GM18873 (cell line): ENCODE measurements around the gene ZNF527.
"Not testable (repeated sequence)": the region's sequence is repeated elsewhere in the genome, so short reads cannot be mapped to it uniquely, and the experiment has no call there.

Experiments used
- ATAC-seq: cut with Tn5 transposase; IDR thresholded peaks from one replicate; pipeline ENCODE4 v1.9.1; 2021; ENCODE audit warnings: mild to moderate bottlenecking, moderate library complexity, moderate number of reproducible peaks; ENCODE audit not compliant: unreplicated experiment, low FRiP score

The ZNF527 gene

GRCh38 chr19:37370880-37371661 is at the start of gene ZNF527:
Gene ZNF527 (plus strand): TSS chr19:37371099. CDS start chr19:37374199, 3,100 bp downstream.
- ATAC-seq = peak; percentile 87

- ATAC-seq = no peak
Observed at GRCh38 chr19:37329686-37330085, 41.2 kb upstream of the ZNF527 start.

GRCh38 chr19:37332839-37333238 is 38.1 kb upstream of the ZNF527 start:
- ATAC-seq = no peak

- no peak for ATAC-seq
Observed at GRCh38 chr19:37333457-37333856, 37.4 kb upstream of the ZNF527 start.

GRCh38 chr19:37334179-37335071 is 36.5 kb upstream of the ZNF527 start:
- ATAC-seq = peak; percentile 87

- ATAC-seq = no peak
Observed at GRCh38 chr19:37342753-37343152, 28.1 kb upstream of the ZNF527 start.

- ATAC-seq = no peak
Observed at GRCh38 chr19:37346091-37346490, 24.8 kb upstream of the ZNF527 start.

- no peak for ATAC-seq
Observed at GRCh38 chr19:37348060-37348459, 22.8 kb upstream of the ZNF527 start.

GRCh38 chr19:37353968-37354367 is 16.9 kb upstream of the ZNF527 start:
- no peak for ATAC-seq

GRCh38 chr19:37355901-37356300 is 15.0 kb upstream of the ZNF527 start:
- ATAC-seq = no peak

GRCh38 chr19:37361994-37362393 is 8.9 kb upstream of the ZNF527 start:
- no peak for ATAC-seq

- ATAC-seq = no peak
Observed at GRCh38 chr19:37362733-37363132, 8.2 kb upstream of the ZNF527 start.

- not testable (repeated sequence) for ATAC-seq
Observed at GRCh38 chr19:37370386-37370879, 466 bp upstream of the ZNF527 start.

- no peak for ATAC-seq
Observed at GRCh38 chr19:37389234-37389633, 18.3 kb downstream of the ZNF527 start.

- ATAC-seq = not testable (repeated sequence)
Observed at GRCh38 chr19:37391399-37391798, 20.5 kb downstream of the ZNF527 start.

- no peak for ATAC-seq
Observed at GRCh38 chr19:37401078-37401477, 30.2 kb downstream of the ZNF527 start.

- ATAC-seq = no peak
Observed at GRCh38 chr19:37403403-37403802, 32.5 kb downstream of the ZNF527 start.

- ATAC-seq = not testable (repeated sequence)
Observed at GRCh38 chr19:37406140-37406846, 35.4 kb downstream of the ZNF527 start.

- ATAC-seq = no peak
Observed at GRCh38 chr19:37412700-37413099, 41.8 kb downstream of the ZNF527 start.

- no peak for ATAC-seq
Observed at GRCh38 chr19:37413313-37414084, 42.6 kb downstream of the ZNF527 start.
